Mesothelial cell of epicardium (in vitro differentiated cells): ENCODE data around the gene TBC1D9B. TPM values are rescaled to one million over a fixed set of nuclear protein-coding genes. Genes with fewer than 3 reads are reported as not detected.

Experiments used
- DNase-seq, 2 experiments: peaks; one replicate each; pipeline ENCODE4 v3.0.0; 2021; ENCODE audit warnings: low spot score in 2 of 2; ENCODE audit not compliant: unreplicated experiment in 2 of 2
- H3K27ac Mint-ChIP-seq: 2 replicates; pipeline ENCODE4 v1.8.0; 2021; ENCODE audit warnings: mixed read lengths
- H3K27me3 Mint-ChIP-seq: 2 replicates; pipeline ENCODE4 v1.8.0; 2021; ENCODE audit warnings: low read depth, mixed read lengths
- H3K36me3 Mint-ChIP-seq: 2 replicates; pipeline ENCODE4 v1.8.0; 2021; ENCODE audit warnings: mixed read lengths
- H3K4me1 Mint-ChIP-seq: 2 replicates; pipeline ENCODE4 v1.8.0; 2021; ENCODE audit warnings: mixed read lengths
- H3K4me3 Mint-ChIP-seq: 2 replicates; pipeline ENCODE4 v1.8.0; 2021; ENCODE audit warnings: mild to moderate bottlenecking, moderate library complexity, mixed read lengths
- H3K9me3 Mint-ChIP-seq: 2 replicates; pipeline ENCODE4 v1.8.0; 2021; ENCODE audit warnings: mixed read lengths
- CTCF ChIP-seq: fragments of 200-600 bp; sonication (generic); IDR thresholded peaks from one replicate; pipeline ENCODE4 v1.5.0; 2021; ENCODE audit warnings: antibody characterized with exemption; ENCODE audit not compliant: unreplicated experiment
- total RNA-seq: library from RNA; stranded (reverse); gene quantifications from 3 replicates; pipeline ENCODE4 v1.2.1, GENCODE V29; 2021

TBC1D9B gene
- total RNA-seq, 1 donor from 2014 or later: 139 TPM

DNA sequence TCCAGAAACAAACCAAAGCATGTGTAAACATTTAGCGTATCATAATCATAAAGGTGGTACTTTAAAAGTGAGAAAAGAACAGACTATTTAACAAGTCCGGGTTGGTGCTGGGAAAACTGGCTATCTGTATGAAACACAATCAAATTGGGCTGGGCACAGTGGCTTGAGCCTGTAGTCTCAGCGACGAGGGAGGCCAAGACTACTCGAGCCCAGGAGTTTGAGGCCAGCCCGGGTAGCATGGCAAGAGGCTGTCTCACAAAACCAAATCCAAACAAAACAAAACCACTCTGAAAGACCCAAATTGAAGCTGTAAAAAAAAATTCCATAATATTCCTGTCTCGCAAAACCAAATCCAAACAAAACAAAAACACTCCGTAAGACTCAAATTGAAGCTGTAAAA is 53.3 kb downstream of the TBC1D9B start:
- peaks cover 7% of the 10 kb centered on the region for H3K4me1 Mint-ChIP-seq
- no peak for DNase-seq
- H3K27ac Mint-ChIP-seq: no peak overlapping the region
- H3K27me3 Mint-ChIP-seq: no peaks in the 10 kb centered on the region
- no peaks in the 10 kb centered on the region for H3K9me3 Mint-ChIP-seq
- H3K4me3 Mint-ChIP-seq: no peak overlapping the region
- no peak for TF ChIP-seq CTCF
- H3K36me3 Mint-ChIP-seq: peaks cover 16% of the 10 kb centered on the region

- Mint-ChIP-seq H3K27me3 (no peaks in the 10 kb centered on the region), H3K4me1 (peaks cover 5% of the 10 kb centered on the region), H3K9me3 (no peaks in the 10 kb centered on the region), H3K36me3 (peaks cover 16% of the 10 kb centered on the region), H3K27ac (no peak overlapping the region), H3K4me3 (no peak overlapping the region)
- TF ChIP-seq CTCF: no peak
- DNase-seq: no peak
These were observed 54.6 kb downstream of the TBC1D9B start for GRCh38 chr5:179852993-179853547.

DNA sequence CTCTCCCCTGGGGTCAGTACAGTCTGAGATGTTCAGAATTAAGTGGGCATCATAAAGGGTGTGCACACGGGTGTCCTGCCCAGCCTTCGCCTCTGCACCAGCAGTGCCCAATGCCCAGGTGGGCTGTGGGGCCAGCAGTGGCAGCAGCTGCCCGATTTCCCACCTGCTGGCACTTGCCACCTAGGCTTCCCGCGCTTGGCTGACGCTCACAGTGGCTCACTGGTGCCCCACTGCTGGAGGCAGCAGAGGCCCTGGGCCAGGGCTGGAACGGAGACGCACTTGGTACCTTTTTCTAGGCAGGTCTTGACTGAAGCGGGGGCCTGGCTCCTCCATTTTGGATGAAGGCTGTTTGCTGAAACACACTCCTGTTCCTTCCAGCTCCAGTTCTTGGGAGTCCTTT is 66.1 kb downstream of the TBC1D9B start:
- DNase-seq: no peak
- H3K27ac Mint-ChIP-seq: no peak overlapping the region
- no peak overlapping the region for H3K4me3 Mint-ChIP-seq

DNA sequence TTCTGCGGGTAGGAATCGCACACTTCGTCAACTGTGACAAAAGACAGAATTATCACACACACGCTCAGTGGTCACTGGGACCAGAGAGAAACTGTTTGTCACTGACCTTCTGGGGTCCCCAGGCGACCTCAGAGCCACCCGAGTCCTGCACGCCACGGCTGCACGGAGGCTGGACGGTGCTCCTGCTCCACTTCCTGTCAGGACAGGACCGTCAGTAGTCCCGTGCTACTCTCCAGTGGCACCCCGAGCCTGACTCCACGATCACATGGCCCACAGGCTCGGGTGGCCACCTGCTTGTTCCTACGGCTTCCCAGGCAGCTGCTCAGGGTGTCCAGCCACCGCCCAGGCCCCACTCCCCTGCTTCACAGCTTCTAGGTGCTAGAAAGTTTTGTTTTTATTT is 66.9 kb downstream of the TBC1D9B start:
- Mint-ChIP-seq H3K27me3 (no peaks in the 10 kb centered on the region), H3K36me3 (peaks cover 52% of the 10 kb centered on the region), H3K4me3 (no peak overlapping the region), H3K9me3 (peaks cover 6% of the 10 kb centered on the region), H3K27ac (no peak overlapping the region), H3K4me1 (no peaks in the 10 kb centered on the region)
- DNase-seq: no peak
- TF ChIP-seq CTCF: no peak

More for the DNA sequence above, 66.1 kb downstream of the TBC1D9B start:
- TF ChIP-seq CTCF: no peak
- Mint-ChIP-seq H3K4me1 (no peaks in the 10 kb centered on the region), H3K27me3 (no peaks in the 10 kb centered on the region), H3K9me3 (peaks cover 12% of the 10 kb centered on the region), H3K36me3 (peaks cover 52% of the 10 kb centered on the region)

GRCh38 chr5:179840321-179840720 is 67.4 kb downstream of the TBC1D9B start:
- TF ChIP-seq CTCF: no peak
- H3K4me3 Mint-ChIP-seq: no peak overlapping the region
- DNase-seq: no peak
- H3K9me3 Mint-ChIP-seq: peaks cover 5% of the 10 kb centered on the region
- H3K27me3 Mint-ChIP-seq: no peaks in the 10 kb centered on the region
- peak overlapping the region; percentile 50 for H3K27ac Mint-ChIP-seq
- H3K36me3 Mint-ChIP-seq: peaks cover 53% of the 10 kb centered on the region
- H3K4me1 Mint-ChIP-seq: no peaks in the 10 kb centered on the region
